A549 (cell line): ENCODE results near the gene MAP2. TPM values are rescaled to one million over a fixed set of nuclear protein-coding genes. Genes with fewer than 3 reads are reported as not detected.

Source experiments
- ATAC-seq, 2 experiments: fragments of 200-7000 bp in 1 of 2; fragments of >200 bp in 1 of 2; cut with Nextera tagmentation in 1 of 2; cut with Tn5 transposase in 1 of 2; 3 replicates each; pipeline versions ENCODE4 v1.8.0 to v1.9.1; 2018 to 2020; ENCODE audit warnings: mild to moderate bottlenecking in 1 of 2, moderate library complexity in 1 of 2
- CTCF ChIA-PET: fragments of 300-600 bp; sonication (Branson Sonifier 250); formaldehyde crosslinking; extraction: SDS; loops from one replicate; lab custom pipeline; 2021; ENCODE audit warnings: antibody characterized with exemption, inconsistent platforms; lab: Yijun Ruan, JAX
- POLR2A ChIA-PET: fragments of 350-600 bp; formaldehyde crosslinking; extraction: SDS; loops from one replicate; lab custom pipeline; 2021; ENCODE audit warnings: antibody characterized with exemption, inconsistent platforms; lab: Yijun Ruan, JAX
- DNase-seq, 2 experiments: peaks; one replicate each; pipeline versions ENCODE4 v3.0.0 to v3.0.0-alpha.2; 2011 to 2016; ENCODE audit warnings: low read depth in 1 of 2, low spot score in 1 of 2
- FAIRE-seq: peaks from 2 replicates; lab custom pipeline; 2011; peaks lifted over from hg19 to GRCh38; lab: Jason Lieb, UNC
- H3K27ac ChIP-seq, 2 experiments: fragments of >200 bp; sonication (Bioruptor Twin); formaldehyde crosslinking; 3 replicates each; pipeline ENCODE4 v1.5.1; 2016 to 2017
- H3K4me1 ChIP-seq: fragments of >200 bp; sonication (Bioruptor Twin); formaldehyde crosslinking; 3 replicates; pipeline ENCODE4 v1.6.1; 2016
- H3K4me2 ChIP-seq: fragments of >200 bp; sonication (Bioruptor Twin); formaldehyde crosslinking; 3 replicates; pipeline ENCODE4 v1.6.1; 2016
- H3K4me3 ChIP-seq: fragments of >200 bp; sonication (Bioruptor Twin); formaldehyde crosslinking; 3 replicates; pipeline ENCODE4 v1.5.1; 2016
- H3K9me3 ChIP-seq: fragments of >200 bp; sonication (Bioruptor Twin); formaldehyde crosslinking; 3 replicates; pipeline ENCODE4 v1.6.1; 2016
- BHLHE40 ChIP-seq: IDR thresholded peaks from 2 replicates; pipeline ENCODE4 v1.6.1; 2012; ENCODE audit warnings: low read depth, low read length, inconsistent platforms
- CBX2 ChIP-seq: fragments of 200-600 bp; sonication (generic); IDR thresholded peaks from 2 replicates; pipeline ENCODE4 v1.6.1; 2016; ENCODE audit warnings: low read depth, mild to moderate bottlenecking, borderline replicate concordance
- EHMT2 ChIP-seq: fragments of 200-600 bp; sonication (generic); IDR thresholded peaks from 2 replicates; pipeline ENCODE4 v1.6.1; 2016; ENCODE audit warnings: antibody characterized with exemption, low read depth, mild to moderate bottlenecking, moderate library complexity
- EP300 ChIP-seq, 2 experiments: fragments of >200 bp; sonication (Bioruptor Twin); formaldehyde crosslinking; IDR thresholded peaks; 2 replicates in 1 of 2; 3 replicates in 1 of 2; pipeline ENCODE4 v1.6.1; 2016 to 2017
- GATA3 ChIP-seq: IDR thresholded peaks from 2 replicates; pipeline ENCODE4 v1.6.1; 2012; ENCODE audit warnings: borderline replicate concordance
- JUN ChIP-seq, 2 experiments: fragments of >200 bp; sonication (Bioruptor Twin); formaldehyde crosslinking; IDR thresholded peaks; 2 replicates in 1 of 2; 3 replicates in 1 of 2; pipeline ENCODE4 v1.6.1; 2016 to 2017
- KDM1A ChIP-seq: fragments of 200-600 bp; sonication (generic); IDR thresholded peaks from 2 replicates; pipeline ENCODE4 v1.6.1; 2016; ENCODE audit warnings: low read depth, mild to moderate bottlenecking
- KDM5A ChIP-seq: fragments of 200-600 bp; sonication (generic); IDR thresholded peaks from 2 replicates; pipeline ENCODE4 v1.6.1; 2016; ENCODE audit warnings: antibody characterized with exemption, mild to moderate bottlenecking
- MAFK ChIP-seq: fragments of 450-650 bp; IDR thresholded peaks from 2 replicates; pipeline ENCODE4 v1.6.1; 2014; ENCODE audit not compliant: partially characterized antibody
- NFE2L2 ChIP-seq: fragments of 150-350 bp; conservative IDR thresholded peaks from 2 replicates; pipeline ENCODE4 v1.6.1; 2014; ENCODE audit warnings: low read length
- NR3C1 ChIP-seq: fragments of >200 bp; sonication (Bioruptor Twin); formaldehyde crosslinking; IDR thresholded peaks from 3 replicates; pipeline ENCODE4 v1.6.1; 2017
- RCOR1 ChIP-seq: fragments of 150-350 bp; IDR thresholded peaks from 2 replicates; pipeline ENCODE4 v1.6.1; 2014; ENCODE audit warnings: antibody characterized with exemption, low read length, low read depth
- RNF2 ChIP-seq: fragments of 200-600 bp; sonication (generic); IDR thresholded peaks from 2 replicates; pipeline ENCODE4 v1.6.1; 2016; ENCODE audit warnings: low read depth, mild to moderate bottlenecking, antibody characterized with exemption, moderate library complexity, borderline replicate concordance
- TFCP2L1 ChIP-seq: fragments of 250-450 bp; sonication (Bioruptor Pico); IDR thresholded peaks from 2 replicates; pipeline ENCODE4 v1.5.0; 2021; ENCODE audit warnings: mild to moderate bottlenecking
- ZSCAN20 ChIP-seq: fragments of 250-450 bp; sonication (Bioruptor Pico); IDR thresholded peaks from 2 replicates; pipeline ENCODE4 v1.8.0; 2022; ENCODE audit warnings: mild to moderate bottlenecking, moderate library complexity
- WGBS: methylation state at CpG from one replicate; pipeline ENCODE4 v1.1.6; 2017; ENCODE audit errors: missing lambda C conversion rate; 5-methylcytosine and 5-hydroxymethylcytosine counted together
- polyA plus RNA-seq, 4 experiments: library from polyadenylated mRNA; depleted of rRNA in 3 of 4; stranded (reverse); fragments of >200 nt; fragmentation: RNase III in 1 of 4; extraction: RNeasy Plus Mini Kit Qiagen cat#74134 plus additional on column Dnase treatment in 1 of 4; gene quantifications; 2 replicates in 3 of 4; 3 replicates in 1 of 4; pipeline ENCODE4 v1.2.3, GENCODE V29; 2011 to 2017
- TF ChIP-seq, protein P1 (sequence below): fragments of 450-650 bp; IDR thresholded peaks from 2 replicates; pipeline ENCODE4 v1.6.1; 2014; ENCODE audit warnings: antibody characterized with exemption
- TF ChIP-seq, protein P2 (sequence below): fragments of >200 bp; sonication (Bioruptor Twin); formaldehyde crosslinking; IDR thresholded peaks from 3 replicates; pipeline ENCODE4 v1.6.1; 2016
- TF ChIP-seq, protein P3 (sequence below): fragments of 150-350 bp; IDR thresholded peaks from 2 replicates; pipeline ENCODE4 v1.6.1; 2014; ENCODE audit warnings: low read depth, mild to moderate bottlenecking, low read length
- TF ChIP-seq, protein P4 (sequence below): fragments of >200 bp; sonication (Bioruptor Twin); formaldehyde crosslinking; IDR thresholded peaks from 3 replicates; pipeline ENCODE4 v1.5.1; 2016

The MAP2 gene
- polyA plus RNA-seq, 2 of the 4 experiments (the other 2 are of a cell fraction), result 0.53 to 1.8 TPM

DNA sequence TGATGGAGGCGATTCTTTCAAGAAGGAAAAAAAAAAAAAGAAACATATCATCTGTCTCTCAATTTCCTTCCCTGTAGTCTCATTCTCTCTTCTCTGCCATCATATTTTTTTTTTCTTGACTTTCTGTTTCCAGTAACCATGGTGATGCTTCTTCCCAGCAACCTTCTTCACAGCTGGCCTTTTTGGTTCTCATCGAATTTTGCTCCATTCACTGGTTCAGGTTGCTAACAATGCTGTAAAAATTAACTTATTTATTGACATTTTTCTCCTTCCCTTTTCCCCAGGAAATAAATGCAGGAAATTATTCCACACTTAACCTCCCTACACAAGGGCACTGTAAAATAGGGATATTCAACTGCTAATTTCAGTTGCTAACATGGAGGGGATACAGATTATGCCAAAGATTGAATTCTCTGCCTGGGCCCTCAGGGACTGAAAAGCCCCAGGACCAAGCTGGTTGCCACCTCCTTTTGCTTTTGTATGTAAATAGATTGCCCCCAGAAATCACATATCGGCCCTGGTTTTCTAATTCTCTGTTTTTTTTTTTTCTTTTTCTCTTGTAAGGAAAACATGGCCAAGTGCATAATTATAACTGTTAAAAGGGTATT is 154.7 kb downstream of the MAP2 start (continued):
- TF ChIP-seq EHMT2 (no peak), NR3C1 (no peak), GATA3 (no peak), JUN (IDR thresholded peaks at IDR 0.05) (no peak), MAFK (no peak)
- TF ChIP-seq, protein P1, sequence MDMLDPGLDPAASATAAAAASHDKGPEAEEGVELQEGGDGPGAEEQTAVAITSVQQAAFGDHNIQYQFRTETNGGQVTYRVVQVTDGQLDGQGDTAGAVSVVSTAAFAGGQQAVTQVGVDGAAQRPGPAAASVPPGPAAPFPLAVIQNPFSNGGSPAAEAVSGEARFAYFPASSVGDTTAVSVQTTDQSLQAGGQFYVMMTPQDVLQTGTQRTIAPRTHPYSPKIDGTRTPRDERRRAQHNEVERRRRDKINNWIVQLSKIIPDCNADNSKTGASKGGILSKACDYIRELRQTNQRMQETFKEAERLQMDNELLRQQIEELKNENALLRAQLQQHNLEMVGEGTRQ, result no peak

DNA sequence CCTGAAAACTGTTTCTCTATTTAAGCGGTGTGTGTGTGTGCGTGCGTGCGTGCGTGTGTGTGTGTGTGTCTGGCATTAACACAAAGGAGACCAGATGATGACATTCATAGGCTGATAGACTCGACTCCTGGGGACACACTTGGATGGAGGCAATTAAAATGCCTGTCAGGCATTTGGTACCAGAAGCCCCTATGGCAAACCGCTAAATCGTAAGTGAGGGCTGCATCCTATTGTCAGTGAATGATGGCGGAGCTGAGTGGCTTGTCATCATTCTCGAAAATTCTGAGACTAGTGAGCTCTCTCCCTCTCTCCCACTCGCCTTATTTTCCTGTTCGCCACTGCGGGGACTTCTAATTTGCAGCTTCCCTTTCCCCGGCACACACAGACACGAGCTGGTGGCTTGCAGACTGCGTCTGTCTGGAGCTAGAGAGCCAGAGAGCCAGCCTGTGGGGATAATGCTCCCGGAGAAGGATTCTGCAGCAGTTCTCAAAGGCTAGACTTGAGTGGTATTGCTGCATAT is 155.4 kb downstream of the MAP2 start:
- Histone ChIP-seq H3K4me3 (no peak overlapping the region), H3K9me3 (no peaks in the 10 kb centered on the region), H3K27ac (no peak overlapping the region), H3K4me1 (no peaks in the 10 kb centered on the region), H3K4me2 (no peak overlapping the region)
- ChIA-PET CTCF (interaction anchor here (0.6 to 2.8 kb wide), 9 partner anchors 8 to 245 kb away, joined by 3 to 13 read pairs (median 5); partner anchors contain the start of gene MAP2), POLR2A (no interaction called here)
- DNase-seq (no peak), FAIRE-seq (no peak), ATAC-seq (no peak)
- TF ChIP-seq, protein P1, result no peak
- TF ChIP-seq GATA3 (no peak), NFE2L2 (no peak), TFCP2L1 (CRISPR knock-in tag) (no peak), EP300 (IDR thresholded peaks at IDR 0.05) (no peak), KDM1A (no peak), BHLHE40 (no peak), RNF2 (no peak), ZSCAN20 (CRISPR knock-in tag) (no peak), RCOR1 (no peak), CBX2 (no peak)
- TF ChIP-seq, protein P2, sequence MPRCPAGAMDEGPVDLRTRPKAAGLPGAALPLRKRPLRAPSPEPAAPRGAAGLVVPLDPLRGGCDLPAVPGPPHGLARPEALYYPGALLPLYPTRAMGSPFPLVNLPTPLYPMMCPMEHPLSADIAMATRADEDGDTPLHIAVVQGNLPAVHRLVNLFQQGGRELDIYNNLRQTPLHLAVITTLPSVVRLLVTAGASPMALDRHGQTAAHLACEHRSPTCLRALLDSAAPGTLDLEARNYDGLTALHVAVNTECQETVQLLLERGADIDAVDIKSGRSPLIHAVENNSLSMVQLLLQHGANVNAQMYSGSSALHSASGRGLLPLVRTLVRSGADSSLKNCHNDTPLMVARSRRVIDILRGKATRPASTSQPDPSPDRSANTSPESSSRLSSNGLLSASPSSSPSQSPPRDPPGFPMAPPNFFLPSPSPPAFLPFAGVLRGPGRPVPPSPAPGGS, result no peak
- TF ChIP-seq, protein P3, sequence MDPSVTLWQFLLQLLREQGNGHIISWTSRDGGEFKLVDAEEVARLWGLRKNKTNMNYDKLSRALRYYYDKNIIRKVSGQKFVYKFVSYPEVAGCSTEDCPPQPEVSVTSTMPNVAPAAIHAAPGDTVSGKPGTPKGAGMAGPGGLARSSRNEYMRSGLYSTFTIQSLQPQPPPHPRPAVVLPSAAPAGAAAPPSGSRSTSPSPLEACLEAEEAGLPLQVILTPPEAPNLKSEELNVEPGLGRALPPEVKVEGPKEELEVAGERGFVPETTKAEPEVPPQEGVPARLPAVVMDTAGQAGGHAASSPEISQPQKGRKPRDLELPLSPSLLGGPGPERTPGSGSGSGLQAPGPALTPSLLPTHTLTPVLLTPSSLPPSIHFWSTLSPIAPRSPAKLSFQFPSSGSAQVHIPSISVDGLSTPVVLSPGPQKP, result no peak
- TF ChIP-seq, protein P4, sequence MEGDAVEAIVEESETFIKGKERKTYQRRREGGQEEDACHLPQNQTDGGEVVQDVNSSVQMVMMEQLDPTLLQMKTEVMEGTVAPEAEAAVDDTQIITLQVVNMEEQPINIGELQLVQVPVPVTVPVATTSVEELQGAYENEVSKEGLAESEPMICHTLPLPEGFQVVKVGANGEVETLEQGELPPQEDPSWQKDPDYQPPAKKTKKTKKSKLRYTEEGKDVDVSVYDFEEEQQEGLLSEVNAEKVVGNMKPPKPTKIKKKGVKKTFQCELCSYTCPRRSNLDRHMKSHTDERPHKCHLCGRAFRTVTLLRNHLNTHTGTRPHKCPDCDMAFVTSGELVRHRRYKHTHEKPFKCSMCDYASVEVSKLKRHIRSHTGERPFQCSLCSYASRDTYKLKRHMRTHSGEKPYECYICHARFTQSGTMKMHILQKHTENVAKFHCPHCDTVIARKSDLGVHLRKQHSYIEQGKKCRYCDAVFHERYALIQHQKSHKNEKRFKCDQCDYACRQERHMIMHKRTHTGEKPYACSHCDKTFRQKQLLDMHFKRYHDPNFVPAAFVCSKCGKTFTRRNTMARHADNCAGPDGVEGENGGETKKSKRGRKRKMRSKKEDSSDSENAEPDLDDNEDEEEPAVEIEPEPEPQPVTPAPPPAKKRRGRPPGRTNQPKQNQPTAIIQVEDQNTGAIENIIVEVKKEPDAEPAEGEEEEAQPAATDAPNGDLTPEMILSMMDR, result no peak
- 53% methylated on average over 17 of the region's 17 CpGs for WGBS

DNA sequence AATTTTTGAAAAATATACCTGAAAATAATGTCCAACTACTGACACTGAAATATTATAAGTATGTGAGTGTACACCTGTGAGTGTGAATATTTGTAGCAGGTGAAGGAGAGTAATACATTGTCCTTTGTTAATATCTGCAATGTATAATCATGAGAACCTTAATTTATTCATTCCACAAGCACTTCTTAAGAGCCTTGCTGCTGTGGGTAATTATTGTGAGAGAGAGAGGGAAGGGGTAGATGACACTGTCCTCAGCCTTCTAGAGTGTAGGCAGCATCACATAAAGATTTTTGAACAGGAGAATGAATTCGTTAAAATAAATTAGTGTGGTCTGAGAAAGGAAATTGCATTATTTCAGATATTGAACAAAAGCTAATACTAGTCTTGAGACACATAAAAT is 157.2 kb downstream of the MAP2 start:
- no peak for TF ChIP-seq EHMT2
- no peak for TF ChIP-seq KDM5A
- Histone ChIP-seq H3K4me3 (no peak overlapping the region), H3K4me1 (no peaks in the 10 kb centered on the region), H3K4me2 (no peak overlapping the region), H3K9me3 (no peaks in the 10 kb centered on the region), H3K27ac (no peak overlapping the region)
- CTCF ChIA-PET, result no interaction called here
- WGBS, result 13% methylated on average over 1 of the region's 1 CpG
- DNase-seq (no peak), ATAC-seq (no peak), FAIRE-seq (no peak)
- POLR2A ChIA-PET, result no interaction called here
